Activated CD8-positive, alpha-beta memory T cell treated with anti-CD3 and anti-CD28 coated beads for 48 hours (primary cell): ENCODE results near the gene PPIP5K1.
"Not testable (repeated sequence)": the region's sequence is repeated elsewhere in the genome, so short reads cannot be mapped to it uniquely, and the experiment has no call there.

Experiments
- DNase-seq, 3 experiments: peaks; one replicate each; pipeline ENCODE4 v3.0.0-alpha.2; 2020; ENCODE audit warnings: low read depth in 2 of 3, low spot score in 2 of 3

The PPIP5K1 gene

DNA sequence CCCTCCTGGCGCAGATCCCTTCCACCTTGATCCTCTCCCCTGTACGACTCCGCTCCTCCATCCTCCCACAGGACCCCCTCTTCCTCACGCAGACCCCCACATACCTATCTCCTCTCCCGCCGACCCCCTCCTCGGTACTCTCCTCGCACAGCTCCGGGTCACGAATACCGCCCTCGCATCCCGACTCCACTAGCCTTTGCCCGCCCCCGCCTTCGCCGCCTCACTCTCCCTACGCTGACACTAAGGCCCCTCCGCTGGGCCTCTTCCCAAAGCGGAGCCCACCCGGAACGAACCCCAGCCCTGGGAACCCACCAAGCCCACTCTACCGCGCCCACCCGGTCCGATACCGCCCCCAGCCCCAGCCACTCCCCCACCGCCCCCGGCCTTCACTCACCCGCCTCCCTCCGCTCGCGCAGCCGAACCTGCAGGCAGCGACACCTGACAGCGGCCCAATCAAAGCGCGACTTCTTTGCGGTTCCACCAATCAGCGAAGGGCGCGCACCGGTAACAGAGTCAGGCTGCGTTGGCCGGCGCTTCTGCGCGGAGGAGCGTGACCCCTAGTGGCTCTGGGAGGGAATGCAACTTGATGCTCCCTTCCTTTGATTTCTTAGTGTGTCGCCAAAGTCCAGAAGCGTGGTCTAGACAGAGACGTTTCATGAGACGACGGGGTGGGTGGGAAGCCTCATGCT, at the start of gene PPIP5K1:
Gene PPIP5K1, minus strand, starts transcription at position 431 of the 689 bp plus-strand sequence. CDS start 5,704 bp downstream, outside the sequence.
- not testable (repeated sequence) for DNase-seq

DNA sequence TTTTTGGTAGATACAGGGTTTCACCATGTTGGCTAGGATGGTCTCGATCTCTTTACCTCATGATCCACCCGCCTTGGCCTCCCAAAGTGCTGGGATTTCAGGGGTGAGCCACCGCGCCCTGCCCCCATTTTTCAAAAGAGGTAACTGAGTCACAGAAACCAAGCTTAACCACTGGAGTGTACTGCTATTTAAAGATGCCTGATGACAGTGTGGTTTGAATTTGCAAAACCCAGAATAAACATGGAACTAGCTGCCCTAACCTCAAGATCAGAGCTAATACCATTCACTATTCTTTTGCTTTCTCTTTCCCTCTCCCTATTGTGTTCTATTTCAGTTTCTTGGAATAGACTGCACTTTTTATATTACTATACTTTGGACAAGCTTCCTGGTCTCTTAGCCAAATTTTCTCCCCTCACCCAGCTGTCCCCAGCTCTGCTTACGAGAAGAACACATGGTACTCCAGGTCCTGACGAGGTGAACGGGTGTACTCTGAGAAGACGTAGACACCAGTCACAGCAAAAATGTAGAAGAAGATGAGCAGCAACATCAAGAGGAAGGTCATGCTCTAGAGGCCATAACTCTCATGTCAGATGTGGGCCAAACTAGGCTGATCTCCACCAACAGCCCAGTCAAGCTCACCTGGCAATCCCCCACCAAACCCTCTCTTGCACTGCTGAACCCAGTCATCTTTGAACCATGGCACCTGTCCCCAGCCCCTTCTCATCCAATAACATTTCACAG, 48.6 kb upstream of the PPIP5K1 start:
- DNase-seq: not testable (repeated sequence)

- not testable (repeated sequence) for DNase-seq
Measured at GRCh38 chr15:43626937-43627336, 36.9 kb upstream of the PPIP5K1 start.

- DNase-seq: no peak
Measured at GRCh38 chr15:43625106-43625505, 35.1 kb upstream of the PPIP5K1 start.

- not testable (repeated sequence) for DNase-seq
Measured at GRCh38 chr15:43622068-43622799, 32.2 kb upstream of the PPIP5K1 start.

DNA sequence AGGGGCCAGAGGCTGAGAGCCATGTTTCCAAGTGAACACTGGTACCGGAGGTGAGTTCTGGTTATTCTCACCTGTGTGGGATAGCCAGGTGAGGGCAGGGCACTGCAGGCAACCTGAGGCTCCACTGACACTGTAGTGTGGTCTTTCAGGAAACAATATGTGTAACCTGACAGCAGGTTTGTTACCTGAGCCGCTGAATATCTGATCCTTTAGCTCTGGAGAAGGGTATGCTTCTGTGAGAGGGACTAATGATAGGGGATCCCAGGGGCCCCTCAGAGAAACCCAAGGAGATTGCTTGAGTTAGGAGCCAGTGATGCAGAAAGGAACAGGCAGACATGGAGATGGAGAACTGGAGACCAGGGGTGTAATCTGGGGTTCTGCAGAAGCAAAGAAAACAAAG, 28.7 kb upstream of the PPIP5K1 start, which contains the start of gene STRC:
Gene STRC, minus strand, starts transcription at position 101 of the 400 bp plus-strand sequence. Its CDS starts 78 bp downstream, at position 23.
- not testable (repeated sequence) for DNase-seq

- DNase-seq: not testable (repeated sequence)
Measured at GRCh38 chr15:43617750-43618149, 27.7 kb upstream of the PPIP5K1 start.

- DNase-seq: not testable (repeated sequence)
Measured at GRCh38 chr15:43602233-43602632, 12.2 kb upstream of the PPIP5K1 start.

DNA sequence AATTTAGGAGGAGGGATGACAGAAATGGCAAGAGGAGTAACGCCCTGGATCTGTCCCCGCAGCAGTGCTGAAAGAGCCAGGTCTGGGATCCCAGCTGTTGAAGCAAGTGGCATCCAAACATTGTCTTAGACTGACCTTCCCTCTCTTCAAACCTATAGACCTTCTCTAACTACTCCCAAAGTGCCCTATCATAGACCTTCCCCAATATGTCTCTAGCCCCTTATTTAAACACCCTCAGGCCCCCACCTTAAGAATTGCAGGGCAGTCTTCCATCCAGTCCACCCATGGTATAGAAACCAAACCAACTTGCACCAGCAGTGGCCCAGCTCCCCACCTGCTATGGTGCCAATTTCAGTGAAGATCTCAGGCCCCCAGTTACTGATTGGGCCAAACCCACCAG, 10.2 kb upstream of the PPIP5K1 start:
- DNase-seq: not testable (repeated sequence)

GRCh38 chr15:43599131-43599530, 9.1 kb upstream of the PPIP5K1 start:
- DNase-seq: not testable (repeated sequence)

DNA sequence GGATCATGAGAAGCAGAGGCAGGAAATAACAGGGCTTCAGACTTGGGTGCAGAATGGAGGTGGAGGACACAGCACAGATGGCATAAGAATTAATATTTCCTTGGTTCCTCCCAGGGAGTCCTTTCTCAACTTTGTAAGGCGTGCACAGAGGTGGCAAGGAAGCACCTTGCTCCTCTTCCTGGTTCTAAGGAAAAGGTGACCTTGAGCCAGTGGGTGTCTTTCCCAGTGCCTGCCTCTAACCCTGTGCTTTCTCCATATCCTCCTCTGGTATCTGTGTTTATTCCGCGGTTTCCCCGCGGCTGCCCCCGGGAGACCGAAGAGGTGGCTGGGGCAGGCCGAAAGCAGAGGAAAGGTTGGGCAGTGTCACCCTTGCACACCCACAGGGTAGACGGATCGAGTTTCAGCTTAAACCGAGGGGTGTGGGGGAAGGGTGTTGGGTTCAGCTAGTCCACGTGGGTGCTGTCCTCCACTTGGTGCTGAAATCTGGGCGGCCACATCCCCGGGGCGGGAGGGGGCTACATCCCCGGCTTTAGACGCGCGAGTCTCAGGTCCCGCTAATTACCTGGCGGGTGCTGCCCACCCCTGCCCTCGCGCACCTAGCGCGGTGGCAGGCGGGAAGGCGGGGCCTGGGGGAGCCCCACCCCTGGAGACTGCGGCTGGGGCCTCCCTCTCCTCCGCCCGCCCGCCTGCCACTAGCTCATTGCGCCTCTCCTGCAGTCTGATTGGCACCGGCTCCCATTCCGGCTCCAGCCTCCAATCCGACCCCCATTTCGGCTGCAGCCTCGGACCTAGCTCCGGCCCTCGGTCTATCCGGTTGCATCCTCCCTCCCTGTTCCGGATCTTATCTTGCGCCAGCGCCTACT, 3.6 kb upstream of the PPIP5K1 start, which contains the start of gene CKMT1B:
Gene CKMT1B, plus strand, starts transcription at position 700 of the 863 bp plus-strand sequence. CDS start 192 bp downstream, outside the sequence.
- not testable (repeated sequence) for DNase-seq

DNA sequence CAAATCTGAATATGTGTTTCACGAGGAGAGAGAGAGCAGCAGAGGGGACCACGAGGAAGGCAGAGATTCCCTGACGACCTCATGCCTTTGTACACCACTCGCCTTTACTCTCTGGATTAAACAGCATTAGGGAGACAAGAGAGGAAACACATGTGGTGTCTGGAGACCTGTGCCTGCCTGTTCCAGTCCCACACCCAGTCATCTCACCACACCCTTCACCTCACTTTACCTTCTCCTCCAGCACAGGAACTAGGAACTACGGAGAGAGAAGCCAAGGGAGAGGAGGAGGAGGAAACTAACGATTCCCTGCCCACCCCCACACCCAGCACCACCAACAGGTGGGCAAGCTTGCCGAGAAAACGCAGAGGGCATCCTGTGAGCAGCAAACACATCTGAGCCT, 2.8 kb upstream of the PPIP5K1 start:
- DNase-seq: not testable (repeated sequence)

DNA sequence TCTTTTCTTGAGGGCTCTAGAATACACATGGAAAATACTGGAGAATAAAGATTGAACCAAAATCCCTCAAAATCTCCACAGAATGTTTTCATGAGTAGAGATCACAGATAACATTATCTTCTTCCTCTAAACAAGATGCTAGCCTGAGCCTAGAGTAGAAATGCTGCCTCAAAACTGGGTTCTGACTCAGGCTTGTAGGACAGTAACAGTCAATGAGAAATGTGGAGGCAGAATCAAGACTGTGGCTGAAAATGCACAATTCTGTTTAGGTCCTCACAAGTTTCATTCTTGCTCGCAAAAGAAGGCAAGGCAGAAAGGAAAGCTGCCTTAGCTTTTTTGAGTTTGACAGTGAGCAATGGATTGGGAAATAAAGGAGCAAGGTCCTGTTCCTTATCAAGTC, 15.4 kb downstream of the PPIP5K1 start:
- DNase-seq: not testable (repeated sequence)

- DNase-seq: not testable (repeated sequence)
Measured at GRCh38 chr15:43566615-43567014, 23.4 kb downstream of the PPIP5K1 start.

- not testable (repeated sequence) for DNase-seq
Measured at GRCh38 chr15:43563793-43564192, 26.2 kb downstream of the PPIP5K1 start.

DNA sequence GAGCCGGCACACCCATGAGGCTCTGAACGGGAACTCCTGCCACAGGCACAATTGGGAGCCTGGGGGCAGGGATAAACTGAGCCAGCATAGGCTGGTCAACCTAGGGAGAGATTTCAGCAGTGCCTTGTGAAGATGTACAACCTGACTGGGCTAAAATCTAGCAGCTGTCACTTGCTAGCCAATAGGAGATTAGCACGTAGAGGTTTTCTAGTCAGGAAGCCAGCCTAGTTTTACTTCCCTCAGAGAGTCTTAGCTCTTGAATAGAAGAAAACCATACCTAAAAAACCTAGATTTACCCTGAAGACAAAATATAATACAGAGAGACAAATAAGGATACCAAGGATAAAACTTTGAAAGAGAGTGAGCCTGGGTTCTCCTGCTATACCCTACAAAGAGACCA, 27.3 kb downstream of the PPIP5K1 start:
- not testable (repeated sequence) for DNase-seq

- no peak for DNase-seq
Measured at GRCh38 chr15:43552986-43553385, 37.0 kb downstream of the PPIP5K1 start.

GRCh38 chr15:43552256-43552655, 37.8 kb downstream of the PPIP5K1 start:
- no peak for DNase-seq

- DNase-seq: no peak
Measured at GRCh38 chr15:43550527-43551363, 39.3 kb downstream of the PPIP5K1 start.
